Subcutaneous adipose tissue (tissue), 4 donors: ENCODE measurements around the gene ZFAND6. TPM values are rescaled to one million over a fixed set of nuclear protein-coding genes. Genes with fewer than 3 reads are reported as not detected.

ENCODE experiments used
- CTCF ChIP-seq: fragments of 450-650 bp; IDR thresholded peaks from one replicate; pipeline ENCODE4 v1.5.1; 2016; ENCODE audit warnings: low read depth, mild to moderate bottlenecking, control low read depth, antibody characterized with exemption, moderate library complexity
- total RNA-seq, 4 donors: library from RNA; depleted of rRNA; stranded (reverse); fragments of >200 nt; gene quantifications; one replicate each; pipeline ENCODE4 v1.1.0, GENCODE V29; 2016

Gene ZFAND6
- total RNA-seq = 100 to 1,000 TPM; 107 to 155 (median 140) TPM

DNA sequence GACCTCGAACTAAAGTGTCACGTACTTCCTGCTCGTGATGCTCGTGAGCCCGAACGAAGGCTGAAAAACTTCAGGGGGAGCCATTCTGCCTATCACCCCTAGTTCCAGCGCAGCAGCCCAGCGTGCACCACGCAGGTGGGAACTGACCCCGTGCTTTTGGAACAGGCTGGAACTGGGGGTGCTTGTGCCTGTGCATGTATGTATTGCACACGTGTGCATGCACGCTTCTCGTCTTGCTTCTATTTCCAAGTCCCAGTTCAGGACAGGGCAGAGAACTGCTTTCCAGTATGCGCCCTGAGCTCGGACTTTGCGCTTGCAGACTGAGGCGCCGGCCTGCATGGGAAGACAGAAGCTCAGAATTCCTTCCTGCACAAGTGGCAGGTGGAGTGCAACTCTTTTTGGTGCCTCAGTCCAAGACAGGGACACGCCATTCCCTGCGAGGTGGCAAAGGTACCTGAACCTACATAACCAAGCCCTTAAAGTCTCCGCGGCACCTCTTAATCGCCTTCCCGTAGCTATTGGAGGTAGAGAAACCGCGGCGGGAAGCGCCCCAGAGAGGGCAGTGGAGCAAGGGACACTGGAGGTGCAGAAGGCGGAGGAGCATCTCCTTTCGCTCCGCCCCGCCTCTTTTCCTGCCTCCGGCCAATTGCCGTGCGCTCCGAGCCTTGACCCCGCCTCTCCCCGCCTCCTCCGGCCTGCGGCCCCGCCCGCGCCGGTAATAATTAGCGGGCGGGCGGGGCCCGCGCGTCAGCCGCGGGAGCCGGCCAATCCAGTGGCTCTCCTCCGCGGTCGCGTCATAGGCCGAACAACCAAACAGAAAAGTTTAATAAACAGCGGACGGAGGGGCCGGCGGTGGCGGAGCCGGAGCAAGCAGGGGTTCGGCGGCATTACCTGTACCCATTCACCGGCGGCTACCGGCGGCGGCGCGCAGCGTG is at the start of gene ZFAND6:
TSS of gene ZFAND6 (plus strand) at position 826 of the 935 bp plus-strand sequence. CDS start 60,669 bp downstream, outside the sequence.
- TF ChIP-seq CTCF = no peak

GRCh38 chr15:80010131-80010673 is 49.3 kb upstream of the ZFAND6 start:
- no peak for TF ChIP-seq CTCF

DNA sequence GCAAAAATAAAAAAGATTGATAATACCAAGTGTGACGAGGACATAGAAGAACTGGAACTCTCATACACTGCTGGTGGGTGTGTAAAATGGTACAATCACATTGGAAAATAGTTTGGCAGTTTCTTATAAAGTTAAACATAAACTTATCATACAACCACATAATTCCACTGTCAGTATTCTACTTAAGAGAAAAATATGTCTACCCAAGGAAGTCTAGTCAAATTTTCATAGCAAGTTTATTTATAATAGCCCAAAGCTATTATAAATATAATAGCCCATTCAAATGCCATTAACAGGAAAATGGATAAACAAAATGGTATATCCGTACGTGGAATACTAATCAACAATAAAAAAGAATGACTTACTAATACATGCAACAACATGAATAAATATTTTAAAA is 47.9 kb upstream of the ZFAND6 start:
- no peak for TF ChIP-seq CTCF

DNA sequence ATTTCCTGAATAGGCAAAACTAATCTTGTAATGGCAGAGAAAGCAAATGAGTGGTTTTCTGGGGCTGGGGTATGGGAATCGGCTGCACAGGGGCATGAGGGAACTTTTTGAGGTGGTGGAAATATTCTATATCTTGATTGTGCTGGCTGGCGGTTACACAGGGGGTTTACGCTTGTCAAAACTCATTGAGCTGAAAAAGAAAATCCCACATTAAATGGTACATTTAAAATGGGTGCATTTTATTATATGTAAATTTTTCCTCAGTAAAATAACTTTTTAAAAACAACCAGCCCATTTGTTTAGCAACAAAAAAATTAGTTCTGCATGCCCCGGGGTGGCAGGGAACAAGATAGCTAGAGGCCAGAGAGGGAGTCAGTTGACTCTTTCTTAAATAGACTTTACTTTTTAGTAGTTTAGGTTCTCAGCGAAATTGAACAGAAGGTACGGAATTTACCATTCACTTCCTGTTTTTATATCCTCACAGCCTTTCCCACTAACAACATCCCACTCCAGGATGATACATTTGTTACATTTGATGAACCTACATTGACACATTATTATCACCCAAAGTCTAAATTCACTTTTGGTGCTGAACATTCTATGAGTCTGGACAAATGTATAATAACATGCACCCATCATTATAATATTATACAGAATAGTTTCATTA is 47.3 kb upstream of the ZFAND6 start:
- no peak for TF ChIP-seq CTCF

DNA sequence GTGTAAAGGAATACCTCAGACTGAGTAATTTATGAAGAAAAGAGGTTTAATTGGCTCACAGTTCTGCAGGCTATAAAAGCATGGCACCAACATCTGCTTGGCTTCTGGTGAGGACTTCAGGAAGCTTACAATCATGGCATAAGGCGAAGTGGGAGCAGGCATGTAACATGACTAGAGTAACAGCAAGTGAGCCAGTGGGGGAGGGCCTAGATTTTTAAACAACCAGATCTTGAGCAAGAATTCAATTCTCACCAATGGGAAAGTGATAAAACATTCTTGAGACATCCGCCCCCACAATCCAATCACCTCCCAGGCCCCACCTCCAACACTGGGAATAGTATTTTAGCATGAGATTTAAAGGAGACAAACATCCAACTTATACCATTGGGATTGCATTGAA is 44.3 kb upstream of the ZFAND6 start:
- TF ChIP-seq CTCF = no peak

GRCh38 chr15:80019168-80019745 is 40.2 kb upstream of the ZFAND6 start:
- no peak for TF ChIP-seq CTCF

GRCh38 chr15:80020731-80021130 is 38.7 kb upstream of the ZFAND6 start:
- no peak for TF ChIP-seq CTCF
